HEK293 (cell line): ENCODE data around the gene MIB2.

Experiments used
- CTCF ChIP-seq: fragments of 450-650 bp; formaldehyde crosslinking; IDR thresholded peaks from 2 replicates; pipeline ENCODE4 v1.5.1; 2016; ENCODE audit warnings: missing biosample characterization, missing genetic modification characterization
- YY1 ChIP-seq: fragments of 450-650 bp; formaldehyde crosslinking; IDR thresholded peaks from 2 replicates; pipeline ENCODE4 v1.5.1; 2018; ENCODE audit warnings: missing biosample characterization, missing genetic modification characterization
- ZBTB1 ChIP-seq: fragments of 450-650 bp; formaldehyde crosslinking; IDR thresholded peaks from 2 replicates; pipeline ENCODE4 v1.5.1; 2016; ENCODE audit warnings: missing biosample characterization, missing genetic modification characterization
- ZNF112 ChIP-seq: fragments of 450-650 bp; formaldehyde crosslinking; IDR thresholded peaks from 2 replicates; pipeline ENCODE4 v1.5.0; 2017; ENCODE audit warnings: missing biosample characterization, missing genetic modification characterization

GRCh38 chr1:1593834-1594601 lies 21.3 kb upstream of the MIB2 start:
- no peak for TF ChIP-seq CTCF (tag by site-specific recombination)
- TF ChIP-seq ZBTB1 (tag by site-specific recombination): no peak
- TF ChIP-seq YY1 (tag by site-specific recombination): no peak
- TF ChIP-seq ZNF112 (tag by site-specific recombination): no peak
